SU-DHL-6 (cell line): ENCODE measurements around the gene FHOD3.

Source experiments
- H2AFZ ChIP-seq: fragments of 200-600 bp; sonication (generic); 2 replicates; pipeline ENCODE4 v1.6.1; 2014; ENCODE audit warnings: low read depth, mild to moderate bottlenecking, moderate library complexity, mixed read lengths, antibody characterized with exemption, low read length; ENCODE audit not compliant: severe bottlenecking
- H3F3A ChIP-seq: fragments of 200-600 bp; shearing (Covaris generic); 2 replicates; pipeline ENCODE4 v1.6.0; 2016; ENCODE audit warnings: antibody characterized with exemption, mild to moderate bottlenecking; ENCODE audit not compliant: insufficient read depth
- H3K27ac ChIP-seq: fragments of 200-600 bp; sonication (generic); 2 replicates; pipeline ENCODE4 v1.5.1; 2016; ENCODE audit warnings: low read depth, mild to moderate bottlenecking, low read length, moderate library complexity, mixed read lengths
- H3K27me3 ChIP-seq: fragments of 200-600 bp; sonication (generic), shearing (Covaris generic); 2 replicates; pipeline ENCODE4 v1.6.0; 2014; ENCODE audit warnings: mild to moderate bottlenecking, low read length
- H3K36me3 ChIP-seq: fragments of 200-600 bp; sonication (generic); 2 replicates; pipeline ENCODE4 v1.6.1; 2014; ENCODE audit warnings: mild to moderate bottlenecking, low read length, mixed read lengths
- H3K4me2 ChIP-seq: fragments of 300-600, 200-600 bp; shearing (Covaris generic), sonication (generic); 2 replicates; pipeline ENCODE4 v1.6.0; 2014; ENCODE audit warnings: low read length, low read depth, mild to moderate bottlenecking; ENCODE audit not compliant: poor library complexity, severe bottlenecking
- H3K4me3 ChIP-seq: fragments of 200-600 bp; sonication (generic); 2 replicates; pipeline ENCODE4 v1.5.1; 2014; ENCODE audit warnings: antibody characterized with exemption, low read length, mild to moderate bottlenecking, mixed read lengths; ENCODE audit not compliant: insufficient read depth, poor library complexity, severe bottlenecking
- H3K79me2 ChIP-seq: fragments of 200-600 bp; sonication (generic); 2 replicates; pipeline ENCODE4 v1.6.1; 2014; ENCODE audit warnings: mild to moderate bottlenecking, low read length, moderate library complexity; ENCODE audit not compliant: insufficient read depth
- H3K9ac ChIP-seq: fragments of 200-600 bp; sonication (generic); 2 replicates; pipeline ENCODE4 v1.7.0; 2014; ENCODE audit warnings: mild to moderate bottlenecking, low read length
- H3K9me2 ChIP-seq: fragments of 200-600 bp; sonication (generic); replicated peaks from 2 replicates; pipeline ENCODE4 v1.6.1; 2014; ENCODE audit warnings: low read length; ENCODE audit not compliant: insufficient read depth
- H3K9me3 ChIP-seq: fragments of 200-600 bp; sonication (generic); 2 replicates; pipeline ENCODE4 v1.6.1; 2014; ENCODE audit warnings: low read length, mixed read lengths; ENCODE audit not compliant: insufficient read depth
- H4K20me1 ChIP-seq: fragments of 200-600 bp; sonication (generic); 2 replicates; pipeline ENCODE4 v1.6.1; 2014; ENCODE audit warnings: low read depth, mild to moderate bottlenecking, antibody characterized with exemption, low read length, moderate library complexity, mixed read lengths
- CTCF ChIP-seq: fragments of 200-600 bp; sonication (generic); IDR thresholded peaks from one replicate; pipeline ENCODE4 v1.5.1; 2017; ENCODE audit warnings: antibody characterized with exemption, mild to moderate bottlenecking, low read length, moderate library complexity; ENCODE audit not compliant: insufficient read depth, poor library complexity, severe bottlenecking
- EZH2phosphoT487 ChIP-seq: fragments of 200-600 bp; sonication (generic), shearing (Covaris generic); conservative IDR thresholded peaks from 2 replicates; pipeline ENCODE4 v1.6.1; 2018; ENCODE audit warnings: mild to moderate bottlenecking, antibody characterized with exemption, low read length, moderate library complexity, mixed read lengths

FHOD3 gene

GRCh38 chr18:36580266-36580665 is 282.8 kb downstream of the FHOD3 start:
- Histone ChIP-seq H3K36me3 (no peaks in the 10 kb centered on the region), H3K27ac (no peak overlapping the region), H3K4me3 (no peak overlapping the region), H3K9me2 (no peaks in the 10 kb centered on the region), H3K79me2 (no peaks in the 10 kb centered on the region), H4K20me1 (no peaks in the 10 kb centered on the region), H2AFZ (no peak overlapping the region), H3F3A (no peaks in the 10 kb centered on the region), H3K27me3 (no peaks in the 10 kb centered on the region), H3K4me2 (no peak overlapping the region), H3K9ac (no peak overlapping the region), H3K9me3 (no peaks in the 10 kb centered on the region)
- no peak for TF ChIP-seq CTCF
- TF ChIP-seq EZH2phosphoT487 = no peak

DNA sequence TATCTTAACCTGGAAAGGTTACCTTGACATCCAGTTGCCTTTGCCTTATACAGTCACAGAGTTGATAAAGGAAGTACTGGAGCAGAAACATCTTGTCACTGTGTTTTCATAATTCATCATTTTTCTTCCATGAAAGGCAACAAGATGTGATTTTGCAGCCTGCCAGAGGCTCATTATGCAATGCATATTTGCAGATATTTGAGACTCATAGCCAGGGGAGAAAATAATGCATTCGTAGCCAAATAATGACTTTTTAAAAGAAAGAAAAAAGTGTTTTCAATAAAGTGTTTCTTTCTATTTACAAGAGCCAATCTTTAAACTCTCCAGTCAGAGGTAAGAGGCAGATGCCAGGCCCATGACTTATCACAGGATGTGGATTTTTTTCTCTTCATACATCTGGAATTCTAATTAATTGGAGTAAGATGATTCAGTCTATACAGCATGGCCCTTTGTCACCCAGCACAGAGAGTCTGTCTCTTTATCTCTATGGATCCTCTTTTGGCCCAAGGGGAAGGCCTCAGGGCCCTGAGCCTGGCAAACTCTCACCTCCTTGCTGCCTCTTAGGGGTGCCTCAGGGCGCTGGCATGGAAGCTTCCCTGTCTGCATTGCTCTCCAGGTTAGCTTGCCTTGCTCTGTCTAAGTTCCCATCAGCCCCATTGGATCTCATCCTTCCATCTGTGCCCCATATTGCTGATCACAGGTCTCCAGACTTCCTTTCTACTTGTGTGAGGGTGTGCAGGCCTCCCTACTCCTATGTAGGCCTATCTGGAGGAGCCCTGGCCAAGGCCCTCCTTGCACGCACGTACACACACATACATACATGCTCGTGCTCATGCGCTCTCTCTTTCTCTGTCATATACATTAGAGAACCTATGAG is 283.6 kb downstream of the FHOD3 start:
- Histone ChIP-seq H3K9me3 (no peaks in the 10 kb centered on the region), H3K4me2 (no peak overlapping the region), H3F3A (no peaks in the 10 kb centered on the region), H3K79me2 (no peaks in the 10 kb centered on the region), H3K27me3 (no peaks in the 10 kb centered on the region), H3K36me3 (no peaks in the 10 kb centered on the region), H3K4me3 (no peak overlapping the region), H4K20me1 (no peaks in the 10 kb centered on the region), H3K27ac (no peak overlapping the region), H3K9me2 (no peaks in the 10 kb centered on the region), H3K9ac (no peak overlapping the region), H2AFZ (no peak overlapping the region)
- no peak for TF ChIP-seq EZH2phosphoT487
- no peak for TF ChIP-seq CTCF

DNA sequence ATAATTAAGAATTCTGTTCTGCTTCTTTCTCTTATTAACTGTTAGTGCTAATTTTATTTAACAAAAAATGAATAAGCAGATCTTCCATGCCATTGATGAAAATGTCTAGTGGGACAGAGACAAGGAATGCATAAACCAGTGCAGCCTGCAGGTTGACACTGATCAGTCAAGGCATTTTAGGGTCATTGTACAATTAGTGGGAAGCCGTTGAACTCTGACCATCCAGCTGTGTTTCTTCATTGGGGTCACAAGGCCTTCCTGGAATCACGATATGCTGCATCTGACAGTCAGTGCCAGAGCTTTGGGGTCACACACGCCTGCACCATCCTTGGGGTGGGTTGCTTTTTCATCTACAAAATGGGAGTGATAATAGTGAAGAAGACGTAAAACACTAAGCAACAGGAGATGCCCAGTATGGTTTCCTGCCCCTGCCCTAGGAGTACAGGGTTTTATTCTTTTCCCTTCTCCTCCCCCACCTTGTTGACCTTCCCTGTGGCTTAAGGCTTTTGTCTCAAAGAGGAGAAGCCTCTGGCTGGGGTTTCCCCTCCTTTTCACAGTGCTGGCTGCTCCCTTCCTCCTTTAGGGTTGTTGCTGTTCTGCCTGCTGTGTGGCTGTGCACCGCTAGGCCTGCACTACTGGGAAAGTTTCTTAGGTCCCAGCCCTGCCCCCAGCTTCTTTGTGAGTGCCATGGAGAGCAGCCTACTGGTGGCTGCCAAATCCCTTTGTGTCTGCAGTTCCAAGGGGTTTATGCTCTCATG is 285.7 kb downstream of the FHOD3 start:
- Histone ChIP-seq H3F3A (no peaks in the 10 kb centered on the region), H3K9ac (no peak overlapping the region), H3K4me3 (no peak overlapping the region), H3K79me2 (no peaks in the 10 kb centered on the region), H3K4me2 (no peak overlapping the region), H3K9me2 (no peaks in the 10 kb centered on the region), H3K27ac (no peak overlapping the region), H3K27me3 (no peaks in the 10 kb centered on the region), H3K9me3 (no peaks in the 10 kb centered on the region), H2AFZ (no peak overlapping the region), H3K36me3 (no peaks in the 10 kb centered on the region), H4K20me1 (no peaks in the 10 kb centered on the region)
- TF ChIP-seq EZH2phosphoT487 (no peak), CTCF (no peak)
